Thyroid gland (tissue), 4 donors: ENCODE measurements around the gene NFIX.

ENCODE experiments used
- POLR2A ChIP-seq, 2 donors: fragments of 450-650 bp; IDR thresholded peaks; one replicate each; pipeline ENCODE4 v1.6.1; 2017; ENCODE audit warnings: antibody characterized with exemption in 2 of 2, mild to moderate bottlenecking in 2 of 2, moderate library complexity in 1 of 2
- TF ChIP-seq, protein P1 (sequence below), 6 experiments: fragments of 200-600 bp in 3 of 6; fragments of 450-650 bp in 3 of 6; sonication (generic) in 3 of 6; IDR thresholded peaks; one replicate each; pipeline ENCODE4 v1.5.1; 2016 to 2019; ENCODE audit warnings: antibody characterized with exemption in 6 of 6, mild to moderate bottlenecking in 2 of 6, inconsistent platforms in 1 of 6, moderate library complexity in 1 of 6

DNA sequence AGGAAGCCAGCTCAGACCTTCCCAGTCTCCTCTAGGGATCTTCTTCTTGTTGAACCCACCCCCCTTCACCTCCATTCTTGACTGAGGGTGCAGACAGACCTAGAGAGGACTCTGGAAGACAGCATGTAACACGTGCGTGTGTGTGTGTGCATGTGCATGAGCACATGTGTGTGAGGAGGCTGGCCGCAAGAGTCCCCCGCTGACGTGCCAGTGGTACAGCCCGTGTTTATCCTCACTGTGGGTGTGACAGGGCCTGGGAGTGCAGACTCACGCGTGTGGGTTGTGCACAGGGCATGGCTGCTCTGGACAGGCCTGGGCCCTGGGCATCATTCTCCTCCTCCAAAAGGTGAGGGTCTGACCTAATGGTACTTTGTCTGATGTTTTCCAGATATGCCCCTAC, 81.0 kb downstream of the NFIX start:
- TF ChIP-seq, protein P1, sequence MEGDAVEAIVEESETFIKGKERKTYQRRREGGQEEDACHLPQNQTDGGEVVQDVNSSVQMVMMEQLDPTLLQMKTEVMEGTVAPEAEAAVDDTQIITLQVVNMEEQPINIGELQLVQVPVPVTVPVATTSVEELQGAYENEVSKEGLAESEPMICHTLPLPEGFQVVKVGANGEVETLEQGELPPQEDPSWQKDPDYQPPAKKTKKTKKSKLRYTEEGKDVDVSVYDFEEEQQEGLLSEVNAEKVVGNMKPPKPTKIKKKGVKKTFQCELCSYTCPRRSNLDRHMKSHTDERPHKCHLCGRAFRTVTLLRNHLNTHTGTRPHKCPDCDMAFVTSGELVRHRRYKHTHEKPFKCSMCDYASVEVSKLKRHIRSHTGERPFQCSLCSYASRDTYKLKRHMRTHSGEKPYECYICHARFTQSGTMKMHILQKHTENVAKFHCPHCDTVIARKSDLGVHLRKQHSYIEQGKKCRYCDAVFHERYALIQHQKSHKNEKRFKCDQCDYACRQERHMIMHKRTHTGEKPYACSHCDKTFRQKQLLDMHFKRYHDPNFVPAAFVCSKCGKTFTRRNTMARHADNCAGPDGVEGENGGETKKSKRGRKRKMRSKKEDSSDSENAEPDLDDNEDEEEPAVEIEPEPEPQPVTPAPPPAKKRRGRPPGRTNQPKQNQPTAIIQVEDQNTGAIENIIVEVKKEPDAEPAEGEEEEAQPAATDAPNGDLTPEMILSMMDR (IDR thresholded peaks at IDR 0.05), result no peak
- no peak for TF ChIP-seq POLR2A (IDR thresholded peaks at IDR 0.05)
